Non-pigmented ciliary epithelial cell (primary cell): ENCODE measurements around the gene SPATA22.
"Not testable (repeated sequence)": the region's sequence is repeated elsewhere in the genome, so short reads cannot be mapped to it uniquely, and the experiment has no call there.

Experiments used
- DNase-seq: peaks from one replicate; pipeline ENCODE4 v3.0.0-alpha.2; 2010; ENCODE audit warnings: low read depth

Gene SPATA22

GRCh38 chr17:3474212-3474611 lies 2.6 kb upstream of the SPATA22 start:
- no peak for DNase-seq

GRCh38 chr17:3472137-3472536 lies 518 bp upstream of the SPATA22 start:
- no peak for DNase-seq

- no peak for DNase-seq
Observed at GRCh38 chr17:3469529-3469928, 2.1 kb downstream of the SPATA22 start.

GRCh38 chr17:3466355-3466754 lies 5.3 kb downstream of the SPATA22 start:
- DNase-seq: not testable (repeated sequence)

GRCh38 chr17:3448059-3448665 lies 23.5 kb downstream of the SPATA22 start:
- DNase-seq: no peak

- DNase-seq: no peak
Observed at GRCh38 chr17:3447625-3448024, 24.0 kb downstream of the SPATA22 start.

GRCh38 chr17:3440451-3440850 lies 31.2 kb downstream of the SPATA22 start:
- no peak for DNase-seq

GRCh38 chr17:3438368-3438767 lies 33.3 kb downstream of the SPATA22 start:
- no peak for DNase-seq

- DNase-seq: no peak
Observed at GRCh38 chr17:3433741-3434140, 37.9 kb downstream of the SPATA22 start, which contains the start of gene OR1E2. OR1E2 (minus strand) TSS chr17:3433841; CDS start chr17:3433841, 0 bp downstream.

- not testable (repeated sequence) for DNase-seq
Observed at GRCh38 chr17:3433215-3433614, 38.4 kb downstream of the SPATA22 start.

GRCh38 chr17:3418222-3418621 lies 53.4 kb downstream of the SPATA22 start:
- DNase-seq: no peak

- DNase-seq: no peak
Observed at GRCh38 chr17:3415610-3416009, 56.0 kb downstream of the SPATA22 start.

- not testable (repeated sequence) for DNase-seq
Observed at GRCh38 chr17:3412216-3412615, 59.4 kb downstream of the SPATA22 start.

GRCh38 chr17:3411070-3411469 lies 60.5 kb downstream of the SPATA22 start, which contains the start of gene OR3A3:
OR3A3 (plus strand) TSS chr17:3411370.
- DNase-seq: no peak

GRCh38 chr17:3403856-3404255 lies 67.8 kb downstream of the SPATA22 start:
- not testable (repeated sequence) for DNase-seq

GRCh38 chr17:3401786-3402185 lies 69.8 kb downstream of the SPATA22 start:
- no peak for DNase-seq

- no peak for DNase-seq
Observed at GRCh38 chr17:3400055-3400454, 71.6 kb downstream of the SPATA22 start.

- DNase-seq: no peak
Observed at GRCh38 chr17:3398310-3398709, 73.3 kb downstream of the SPATA22 start, which contains the start of gene OR1E1. OR1E1 (minus strand) TSS chr17:3398410; CDS start chr17:3398410, 0 bp downstream.

GRCh38 chr17:3397801-3398200 lies 73.8 kb downstream of the SPATA22 start:
- DNase-seq: not testable (repeated sequence)
